H1 (cell line): ENCODE results near the gene HMCN1. TPM values are rescaled to one million over a fixed set of nuclear protein-coding genes. Genes with fewer than 3 reads are reported as not detected.

Experiments
- GTF2F1 ChIP-seq: IDR thresholded peaks from 2 replicates; pipeline ENCODE4 v1.6.1; 2012; ENCODE audit warnings: low read depth, low read length, improper control_type of control experiment, borderline replicate concordance
- RXRA ChIP-seq: IDR thresholded peaks from 2 replicates; pipeline ENCODE4 v1.6.1; 2011; ENCODE audit warnings: low read depth, mild to moderate bottlenecking, low read length, moderate library complexity; ENCODE audit not compliant: insufficient read depth
- SP4 ChIP-seq: IDR thresholded peaks from 2 replicates; pipeline ENCODE4 v1.6.1; 2012; ENCODE audit warnings: low read length, inconsistent platforms
- TCF12 ChIP-seq: IDR thresholded peaks from 2 replicates; pipeline ENCODE4 v1.6.1; 2011; ENCODE audit warnings: low read depth, mild to moderate bottlenecking, low read length
- polyA plus RNA-seq, 7 experiments: library from polyadenylated mRNA; depleted of rRNA in 3 of 7; stranded (reverse) in 5 of 7; unstranded in 2 of 7; fragments of >200 nt in 5 of 7; fragments of 200-250 nt in 2 of 7; gene quantifications; 1 replicate in 5 of 7; 2 replicates in 1 of 7; 4 replicates in 1 of 7; pipeline versions ENCODE4 v1.2.1 to v1.2.3, GENCODE V29; 2011 to 2013; ENCODE audit warnings: missing spikeins in 2 of 7, mixed read lengths in 2 of 7
- total RNA-seq: library from RNA; stranded (reverse); fragmentation: NEBNext Ultra II Directional; extraction: Animal tissue kit (Norgen Biotek cat#: 25700); gene quantifications from 2 replicates; pipeline ENCODE4 v1.2.1, GENCODE V29; 2021

Gene HMCN1
- total and polyA plus RNA-seq, 2 of the 8 experiments (the other 6 are each of a cell fraction or from before 2014, with no cell fraction given): 13.8 to 14.6 TPM

DNA sequence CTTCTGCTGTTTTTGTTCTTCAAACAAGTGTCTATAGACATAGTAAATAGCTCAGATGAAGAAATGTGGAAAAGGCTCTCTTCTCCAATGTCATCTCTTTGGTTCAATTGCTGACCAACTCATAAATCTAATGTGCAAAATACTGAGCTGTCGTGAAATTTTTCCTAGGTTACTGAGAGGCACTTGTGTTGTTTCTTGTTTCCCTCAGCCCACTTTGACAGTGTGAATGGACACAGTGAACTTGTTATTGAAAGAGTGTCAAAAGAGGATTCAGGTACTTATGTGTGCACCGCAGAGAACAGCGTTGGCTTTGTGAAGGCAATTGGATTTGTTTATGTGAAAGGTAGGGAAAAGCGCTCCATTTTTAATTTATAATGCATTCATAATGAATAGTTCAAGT lies 395.6 kb downstream of the HMCN1 start (continued):
- TF ChIP-seq TCF12 (no peak), SP4 (no peak), GTF2F1 (no peak), RXRA (no peak)
